HG02981 (cell line): Measurements from ENCODE around the gene ZNF367.
"Not testable (repeated sequence)": the region's sequence is repeated elsewhere in the genome, so short reads cannot be mapped to it uniquely, and the experiment has no call there.

Experiments
- ATAC-seq: cut with Tn5 transposase; IDR thresholded peaks from one replicate; pipeline ENCODE4 v1.9.1; 2021; ENCODE audit warnings: mild to moderate bottlenecking, moderate library complexity; ENCODE audit not compliant: unreplicated experiment

ZNF367 gene

GRCh38 chr9:96363175-96363967 is 54.8 kb downstream of the ZNF367 start:
- ATAC-seq, result no peak

- ATAC-seq, result not testable (repeated sequence)
Observed at GRCh38 chr9:96362119-96362518, 56.1 kb downstream of the ZNF367 start.

DNA sequence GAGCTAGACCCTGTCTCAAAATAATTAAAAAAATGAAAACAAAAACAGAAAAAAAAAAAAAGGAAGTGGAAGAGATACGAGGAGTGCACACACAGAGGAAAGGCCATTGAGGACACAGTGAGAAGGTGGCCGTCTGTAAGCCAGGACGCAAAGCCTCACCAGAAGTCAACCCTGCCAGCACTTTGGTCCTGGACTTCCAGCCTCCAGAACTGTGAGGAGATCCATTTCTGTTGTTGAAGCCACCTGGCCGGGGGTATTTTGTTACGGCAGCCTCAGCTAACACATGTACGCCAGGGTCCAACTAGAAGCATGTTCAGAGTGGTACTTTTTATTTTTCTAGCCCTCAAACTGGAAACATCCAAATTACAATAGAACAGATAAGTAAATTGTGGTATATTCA is 56.5 kb downstream of the ZNF367 start:
- no peak for ATAC-seq

DNA sequence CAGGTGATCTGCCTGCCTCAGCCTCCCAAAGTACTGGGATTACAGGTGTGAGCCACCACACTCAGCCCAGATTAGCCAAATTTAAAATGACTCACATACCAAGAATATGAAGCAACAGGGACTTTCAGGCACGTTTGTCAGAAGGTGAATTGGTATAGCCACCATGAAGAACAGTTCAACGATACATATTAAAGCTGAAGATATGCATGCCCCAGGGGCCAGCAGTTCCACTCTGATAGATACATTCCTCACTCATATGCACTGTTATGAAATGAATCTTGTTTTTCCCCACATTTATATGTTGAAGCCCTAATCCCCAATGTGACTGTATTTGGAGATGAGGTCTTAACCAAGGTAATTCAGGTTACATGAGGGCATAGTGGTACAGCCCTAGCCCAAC is 57.2 kb downstream of the ZNF367 start:
- ATAC-seq, result no peak

- ATAC-seq, result not testable (repeated sequence)
Observed at GRCh38 chr9:96360523-96360922, 57.6 kb downstream of the ZNF367 start.

DNA sequence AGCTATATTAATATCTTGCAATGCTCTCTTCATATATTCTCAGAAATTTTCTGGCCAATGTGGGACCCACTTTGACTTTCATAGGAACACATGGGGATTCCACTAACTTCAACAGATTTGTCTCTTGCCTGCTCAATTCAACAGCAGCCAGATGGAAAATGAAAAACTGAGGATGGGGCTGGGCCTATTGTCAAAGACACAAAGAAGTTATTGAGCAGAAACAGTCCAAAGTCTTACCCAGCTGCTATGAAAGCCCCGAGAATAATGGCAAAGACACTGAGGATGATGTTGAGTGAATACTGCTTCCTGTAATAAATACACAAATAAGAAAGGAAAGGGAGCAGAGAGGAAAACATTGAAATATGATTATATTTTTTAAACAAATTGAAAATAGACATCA is 67.3 kb downstream of the ZNF367 start:
- no peak for ATAC-seq

DNA sequence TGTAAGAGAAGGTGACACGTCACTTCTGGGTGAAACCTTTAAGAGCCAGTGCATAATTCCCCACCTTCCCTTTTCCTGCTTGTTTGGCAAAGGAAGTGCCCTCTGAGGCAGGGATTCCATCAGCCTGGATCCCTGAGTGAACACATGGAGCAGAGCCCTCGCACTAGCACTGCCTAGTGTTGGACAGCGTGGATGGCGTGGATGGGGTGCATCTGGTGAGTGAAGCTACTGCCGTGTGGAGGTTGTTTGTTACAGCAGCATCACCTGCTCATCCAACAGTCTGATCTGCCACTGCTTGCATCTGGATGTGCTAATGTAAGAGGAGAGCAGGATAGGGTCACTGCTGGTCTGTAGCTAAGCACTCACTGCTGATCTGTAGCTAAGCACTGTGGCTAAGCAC is 69.9 kb downstream of the ZNF367 start:
- ATAC-seq, result no peak

DNA sequence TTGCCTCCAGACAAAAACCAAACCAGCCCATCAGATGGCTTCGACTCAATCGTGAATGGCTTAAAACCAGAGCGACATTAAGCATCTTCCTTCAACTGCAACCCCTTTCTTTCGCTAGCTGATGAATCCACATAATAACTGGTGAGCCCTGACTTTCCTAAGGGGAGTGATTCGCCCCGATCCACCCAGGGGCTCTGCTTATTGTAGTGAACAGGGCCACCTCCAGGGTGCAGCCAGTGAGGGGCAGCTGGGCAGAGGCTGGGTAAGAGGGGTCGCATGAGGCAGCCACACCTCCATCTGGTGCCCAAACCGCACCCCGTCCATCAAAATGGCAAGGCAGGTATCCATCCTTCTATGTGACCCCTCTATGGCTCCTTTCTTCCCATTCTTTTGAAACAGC is 72.6 kb downstream of the ZNF367 start:
- ATAC-seq, result no peak

DNA sequence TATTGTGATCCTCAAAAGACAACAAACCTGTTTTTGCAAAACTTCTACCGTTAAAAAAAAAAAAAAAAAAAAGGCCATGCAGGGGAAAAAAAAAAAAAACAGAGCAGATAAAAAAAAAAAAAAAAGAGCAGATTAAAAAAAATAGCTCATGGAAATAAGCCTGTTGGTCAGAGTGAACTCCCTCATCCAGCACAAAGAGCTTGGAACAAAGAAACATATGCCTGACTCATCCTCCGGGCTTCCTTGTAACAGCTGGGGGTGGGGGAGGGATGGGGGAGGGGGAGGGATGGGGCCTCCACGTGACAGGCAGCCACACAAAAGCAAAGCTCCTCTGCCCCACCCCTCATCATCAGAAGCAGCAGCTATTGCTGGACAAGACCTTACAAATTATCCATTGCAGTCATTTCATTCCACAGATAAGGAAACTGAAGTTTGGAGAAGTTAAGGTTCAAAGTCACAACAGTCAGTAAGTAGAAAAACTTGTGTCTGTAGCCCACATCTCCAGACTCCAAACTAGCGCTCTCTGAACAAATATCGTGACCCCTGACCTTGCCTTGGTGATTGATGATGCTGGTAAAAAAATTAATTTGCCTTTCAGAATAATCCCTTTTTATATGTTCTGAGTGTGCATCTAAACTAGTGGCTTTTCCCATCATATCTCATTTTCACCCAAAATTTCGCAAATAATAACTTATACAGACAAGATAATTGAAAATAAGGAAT is 73.6 kb downstream of the ZNF367 start:
- ATAC-seq, result no peak

DNA sequence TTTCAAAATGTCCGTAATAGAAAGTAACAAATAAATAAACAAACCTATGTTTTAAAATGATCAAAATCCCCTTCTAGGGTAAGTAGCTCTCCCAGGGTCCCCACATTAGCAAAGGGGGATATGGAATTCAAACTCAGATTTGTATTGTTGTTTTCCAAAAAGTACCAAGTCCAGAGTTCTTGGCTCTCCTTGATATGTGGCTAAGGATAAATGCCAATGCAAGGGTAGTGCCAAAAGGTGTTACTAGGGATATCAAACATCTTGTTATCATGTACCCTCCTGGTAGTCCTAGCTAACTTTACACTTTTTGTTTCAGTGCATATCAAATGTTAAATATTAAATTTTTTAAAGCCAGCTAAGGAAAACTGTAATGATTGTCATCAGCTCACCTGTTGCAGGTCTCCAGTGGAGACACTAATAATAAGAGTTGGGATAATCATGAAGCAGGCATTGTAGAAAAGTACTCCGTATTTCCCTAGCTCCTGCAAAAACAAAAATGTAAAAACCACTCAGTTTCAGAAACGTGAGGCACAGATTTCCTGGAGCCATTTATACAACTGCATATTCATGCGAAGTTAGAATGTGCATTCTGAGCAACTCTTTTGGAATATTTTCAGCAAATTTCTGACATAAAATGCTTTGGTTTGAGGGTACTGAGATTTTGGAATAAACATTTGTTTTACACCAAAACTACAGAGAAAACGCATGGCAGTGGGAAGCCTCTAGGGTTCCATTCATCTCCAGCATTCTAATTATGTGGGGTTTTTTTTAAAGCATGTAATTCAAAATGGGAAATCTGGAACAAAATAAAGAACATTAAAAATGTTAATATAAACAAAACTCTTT is 74.4 kb downstream of the ZNF367 start:
- no peak for ATAC-seq

DNA sequence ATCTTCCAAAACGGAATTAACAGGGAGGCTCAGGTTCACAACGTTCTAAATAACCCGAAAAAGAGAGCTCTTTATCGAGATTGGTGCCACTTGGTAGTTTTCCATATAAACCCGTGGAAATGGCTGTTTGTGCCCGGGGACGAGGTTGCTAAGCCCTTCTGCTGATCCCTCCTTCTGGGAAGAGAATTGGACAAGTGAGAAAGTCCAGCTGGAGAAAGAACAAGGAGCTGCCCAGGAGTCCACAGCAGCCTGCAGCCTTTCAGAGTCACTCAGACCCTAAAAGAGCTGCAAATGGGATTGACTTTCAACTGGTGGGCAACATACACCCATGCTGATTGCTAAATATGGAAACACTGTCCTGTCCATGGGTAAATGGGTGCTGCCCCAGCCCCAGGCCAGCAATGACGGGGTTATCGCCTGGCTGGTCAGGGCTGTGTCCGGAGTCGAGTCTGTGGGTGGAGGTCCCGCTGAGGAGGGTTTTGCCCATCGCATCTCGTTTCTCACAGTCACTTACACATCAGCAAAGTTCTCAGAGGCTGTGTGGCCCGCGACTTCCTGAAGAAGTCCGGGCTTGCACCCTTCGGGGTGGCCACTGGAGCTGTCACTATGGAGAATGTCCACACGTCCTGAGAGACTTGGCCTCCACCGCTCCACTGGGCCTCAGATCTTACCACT is 75.5 kb downstream of the ZNF367 start:
- no peak for ATAC-seq

DNA sequence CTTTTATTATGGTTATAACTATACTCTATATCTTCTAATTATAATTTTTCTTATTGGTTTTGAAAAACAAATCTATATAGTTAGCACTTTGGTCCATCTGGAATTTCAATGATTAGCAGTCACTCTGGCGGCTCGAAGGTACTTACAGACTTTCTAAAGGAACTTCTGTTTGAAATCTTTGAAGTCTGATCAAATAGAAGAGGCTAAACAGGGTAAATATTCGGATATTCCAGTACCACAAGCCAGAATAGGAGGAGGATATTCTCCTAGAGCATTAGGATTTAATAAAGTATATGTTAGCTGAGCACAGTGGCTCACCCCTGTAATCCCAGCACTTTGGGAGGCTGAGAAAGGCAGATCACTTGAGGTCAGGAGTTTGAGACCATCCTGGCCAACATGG is 77.5 kb downstream of the ZNF367 start:
- ATAC-seq, result no peak

DNA sequence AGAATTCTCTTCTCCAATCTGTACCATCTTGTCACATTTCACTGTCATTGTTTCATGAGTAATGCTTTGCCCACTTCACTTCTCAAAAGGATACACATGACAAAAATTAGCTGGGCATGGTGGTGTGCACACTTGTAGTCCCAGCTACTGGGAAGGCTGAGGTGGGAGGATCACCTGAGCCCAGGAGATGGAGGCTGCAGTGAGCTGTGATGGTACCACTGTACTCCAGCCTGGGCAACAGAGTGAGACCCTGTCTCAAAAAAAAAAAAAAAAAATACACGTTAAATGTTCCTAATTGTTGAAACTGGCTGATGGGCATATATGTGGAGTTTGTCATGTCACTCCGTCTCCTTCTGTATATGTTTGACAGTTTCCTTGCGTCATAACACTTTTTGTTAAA is 79.9 kb downstream of the ZNF367 start:
- ATAC-seq, result no peak
